GM23248 (cell line): ENCODE measurements around the gene RFX4.

ENCODE experiments used
- EZH2 ChIP-seq: fragments of 200-600 bp; sonication (generic); IDR thresholded peaks from 2 replicates; pipeline ENCODE4 v1.6.1; 2018; ENCODE audit warnings: antibody characterized with exemption, mild to moderate bottlenecking; ENCODE audit not compliant: insufficient read depth, poor library complexity, severe bottlenecking
- EZH2phosphoT487 ChIP-seq: fragments of 200-600 bp; sonication (generic); IDR thresholded peaks from 2 replicates; pipeline ENCODE4 v1.6.1; 2018; ENCODE audit warnings: antibody characterized with exemption, moderate library complexity, mild to moderate bottlenecking, low read depth; ENCODE audit not compliant: insufficient read depth

DNA sequence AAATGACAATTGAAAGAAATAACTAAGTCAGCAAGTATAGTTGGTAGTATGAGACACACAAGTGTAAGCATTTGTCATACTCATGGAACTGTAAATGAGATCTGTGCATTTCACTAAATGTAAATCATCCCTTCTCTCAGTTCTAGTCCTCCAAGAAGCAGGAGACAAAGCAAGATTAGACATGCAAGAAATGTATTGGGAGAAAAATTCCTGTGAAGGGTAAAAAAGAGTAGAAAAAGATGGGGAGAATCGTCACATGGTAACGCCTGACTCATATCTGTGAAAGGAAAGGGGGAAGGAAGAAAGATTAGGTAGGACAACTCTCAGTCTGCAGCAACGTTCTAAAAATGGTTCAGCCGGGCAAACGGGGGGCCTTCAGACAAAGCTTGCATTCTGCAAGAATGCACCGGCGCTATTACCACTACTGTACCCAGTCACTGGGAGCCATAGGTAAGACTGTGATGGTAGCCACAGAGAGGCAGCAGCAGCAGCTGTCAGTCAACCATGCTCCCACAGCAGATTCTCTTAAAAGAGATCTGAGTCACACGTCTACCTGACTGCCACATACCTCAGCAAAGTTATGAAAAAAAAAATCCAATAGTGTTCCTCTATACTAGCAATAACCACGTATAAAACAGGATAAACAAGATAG, 18.0 kb upstream of the RFX4 start:
- TF ChIP-seq EZH2 = no peak
- TF ChIP-seq EZH2phosphoT487 = no peak
